Stomach (tissue), 9 donors: ENCODE measurements around the gene KSR2. TPM values are rescaled to one million over a fixed set of nuclear protein-coding genes. Genes with fewer than 3 reads are reported as not detected.
A peak's percentile ranks its signal among the peaks of the same experiment; 100 is the strongest.

Experiments used
- DNase-seq, 2 donors: peaks; one replicate each; pipeline versions ENCODE4 v3.0.0 to v3.0.0-alpha.2; 2013 to 2019
- H3K27ac ChIP-seq, 5 donors: fragments of 200-600 bp in 4 of 5; sonication (generic) in 4 of 5; one replicate each; pipeline ENCODE4 v1.5.1; 2013 to 2019; ENCODE audit warnings: mild to moderate bottlenecking in 1 of 5, moderate library complexity in 1 of 5
- H3K27me3 ChIP-seq, 3 donors: fragments of 200-600 bp; sonication (generic); one replicate each; pipeline ENCODE4 v1.5.1; 2017 to 2019; ENCODE audit warnings: mixed run types in 1 of 3
- H3K36me3 ChIP-seq, 4 donors: fragments of 200-600 bp; sonication (generic); 1 replicate in 3 of 4; 2 replicates in 1 of 4; pipeline ENCODE4 v1.5.1; 2016 to 2019
- H3K4me1 ChIP-seq, 4 donors: fragments of 200-600 bp; sonication (generic); one replicate each; pipeline ENCODE4 v1.5.1; 2016 to 2019
- H3K4me3 ChIP-seq, 4 donors: fragments of 200-600 bp; sonication (generic) in 3 of 4; one replicate each; pipeline ENCODE4 v1.5.1; 2016 to 2019; ENCODE audit warnings: mild to moderate bottlenecking in 1 of 4
- H3K9me3 ChIP-seq, 4 donors: fragments of 200-600 bp; sonication (generic); one replicate each; pipeline ENCODE4 v1.5.1; 2016 to 2019
- CTCF ChIP-seq, 7 experiments: fragments of 450-650 bp in 4 of 7; fragments of 200-600 bp in 3 of 7; sonication (generic) in 3 of 7; IDR thresholded peaks; one replicate each; pipeline ENCODE4 v1.5.1; 2016 to 2019; ENCODE audit warnings: antibody characterized with exemption in 7 of 7, control low read depth in 2 of 7, mild to moderate bottlenecking in 1 of 7
- EP300 ChIP-seq: sonication (generic); formaldehyde crosslinking; IDR thresholded peaks from one replicate; pipeline ENCODE4 v1.6.1; 2017; ENCODE audit warnings: antibody characterized with exemption
- POLR2A ChIP-seq, 4 donors: fragments of 450-650 bp; IDR thresholded peaks; one replicate each; pipeline ENCODE4 v1.6.1; 2016; ENCODE audit warnings: antibody characterized with exemption in 4 of 4, control low read depth in 2 of 4, mild to moderate bottlenecking in 1 of 4, moderate library complexity in 1 of 4
- POLR2AphosphoS5 ChIP-seq, 3 donors: sonication (generic); formaldehyde crosslinking; IDR thresholded peaks; one replicate each; pipeline ENCODE4 v1.6.1; 2016; ENCODE audit warnings: antibody characterized with exemption in 3 of 3
- WGBS, 5 donors: extraction: QIAGEN DNeasy Blood & Tissue Kit in 3 of 5; methylation state at CpG; one replicate each; pipeline versions ENCODE4 v1.1.5 to v1.1.7; 2013 to 2018; 5-methylcytosine and 5-hydroxymethylcytosine counted together
- intact Hi-C: fragments of 100-400 bp; cut with DNase I; formaldehyde crosslinking; loops from one replicate; pipeline ENCODE4 v1.15.1; 2023; ENCODE audit warnings: low total_unique reads
- polyA plus RNA-seq, 3 donors: library from polyadenylated mRNA; stranded (reverse); fragments of 200-250 nt; gene quantifications; one replicate each; pipeline ENCODE4 v1.2.3, GENCODE V29; 2013
- total RNA-seq, 5 donors: library from RNA; depleted of rRNA; stranded (reverse); fragments of >200 nt; gene quantifications; one replicate each; pipeline versions ENCODE4 v1.1.0 to v1.2.3, GENCODE V29; 2014 to 2016
- donor health status: healthy with polysubstance abuse.
- donor health status: Bipolar disorder and iron deficiency.
- donor health status: healthy.

The KSR2 gene
- total and polyA plus RNA-seq, 8 donors = 0.03 to 1.4 (median 0.26) TPM; not detected in 2

- WGBS, 5 donors = 78 to 89% (median 88%) methylated on average over 3 of the region's 3 CpGs
- intact Hi-C loops = no loop called here
- no peaks in the 10 kb centered on the region for H3K4me1 ChIP-seq
- H3K36me3 ChIP-seq = no peaks in the 10 kb centered on the region
- TF ChIP-seq CTCF (IDR thresholded peaks at IDR 0.05) (no peak), EP300 (no peak), POLR2A (IDR thresholded peaks at IDR 0.05) (no peak)
- H3K4me3 ChIP-seq = no peak overlapping the region
- peaks cover 0 to 24% (median 0%) of the 10 kb centered on the region in 3 donors for H3K27me3 ChIP-seq
- H3K9me3 ChIP-seq = peaks cover 0 to 13% (median 7%) of the 10 kb centered on the region in 4 donors
- no peak for DNase-seq
- no peak overlapping the region for H3K27ac ChIP-seq
Observed at GRCh38 chr12:117590386-117590785, 378.4 kb downstream of the KSR2 start.

GRCh38 chr12:117589021-117589420 is 379.8 kb downstream of the KSR2 start:
- H3K9me3 ChIP-seq = peaks cover 0 to 13% (median 7%) of the 10 kb centered on the region in 4 donors
- H3K4me1 ChIP-seq = peaks cover 0 to 2% (median under 1%) of the 10 kb centered on the region in 4 donors
- no peak for TF ChIP-seq POLR2A (IDR thresholded peaks at IDR 0.05)
- no peak for TF ChIP-seq EP300
- TF ChIP-seq POLR2AphosphoS5 (IDR thresholded peaks at IDR 0.05) = no peak
- no peak for TF ChIP-seq CTCF (IDR thresholded peaks at IDR 0.05)
- no peak overlapping the region for H3K4me3 ChIP-seq
- intact Hi-C loops = loop anchor here (5.0 kb wide), 1 partner anchor 227 kb away; the partner anchor contains the start of gene NOS1
- H3K27ac ChIP-seq = no peak overlapping the region
- DNase-seq = no peak
- no peaks in the 10 kb centered on the region for H3K36me3 ChIP-seq
- 85 to 94% (median 88%) methylated on average over 1 of the region's 1 CpG for WGBS, 5 donors
- peaks cover 0 to 19% (median 0%) of the 10 kb centered on the region in 3 donors for H3K27me3 ChIP-seq

GRCh38 chr12:117587631-117588287 is 381.0 kb downstream of the KSR2 start:
- peaks cover 0 to 28% (median 4%) of the 10 kb centered on the region in 3 donors for H3K27me3 ChIP-seq
- no peak overlapping the region for H3K27ac ChIP-seq
- H3K36me3 ChIP-seq = no peaks in the 10 kb centered on the region
- H3K9me3 ChIP-seq = peaks cover 0 to 13% (median 7%) of the 10 kb centered on the region in 4 donors
- TF ChIP-seq CTCF (IDR thresholded peaks at IDR 0.05) (peak in 5 of 7 experiments; percentile 61 to 86 (median 81)), EP300 (no peak)
- intact Hi-C loops = loop anchor here (5.0 kb wide), 1 partner anchor 225 kb away; the partner anchor contains the start of gene NOS1
- H3K4me3 ChIP-seq = no peak overlapping the region
- 13 to 18% (median 18%) methylated on average over 12 of the region's 12 CpGs for WGBS, 5 donors
- peak; percentile 63 to 66 for DNase-seq
- H3K4me1 ChIP-seq = peaks cover 0 to 7% (median 3%) of the 10 kb centered on the region in 4 donors

GRCh38 chr12:117583677-117584225 is 385.0 kb downstream of the KSR2 start:
- Histone ChIP-seq H3K4me3 (no peak overlapping the region), H3K36me3 (no peaks in the 10 kb centered on the region), H3K4me1 (peaks cover 0 to 16% (median 5%) of the 10 kb centered on the region in 4 donors), H3K27me3 (peaks cover 0 to 38% (median 4%) of the 10 kb centered on the region in 3 donors), H3K27ac (no peak overlapping the region), H3K9me3 (no peaks in the 10 kb centered on the region)
- WGBS, 5 donors = 25 to 32% (median 27%) methylated on average over 12 of the region's 12 CpGs
- no peak for TF ChIP-seq EP300
- TF ChIP-seq POLR2A (IDR thresholded peaks at IDR 0.05) = no peak
- no peak for TF ChIP-seq POLR2AphosphoS5 (IDR thresholded peaks at IDR 0.05)
- TF ChIP-seq CTCF (IDR thresholded peaks at IDR 0.05) = no peak
- intact Hi-C loops = no loop called here
- DNase-seq = no peak
